Common myeloid progenitor, CD34-positive (primary cell): ENCODE data around the gene TUT4.
A peak's percentile ranks its signal among the peaks of the same experiment; 100 is the strongest.

ENCODE experiments used
- CTCF ChIA-PET: fragments of 350-600 bp; sonication (Branson Sonifier 250); formaldehyde crosslinking; loops from one replicate; lab custom pipeline; 2021; ENCODE audit warnings: antibody characterized with exemption; lab: Charles Lee
- POLR2A ChIA-PET: fragments of 350-600 bp; sonication (Branson Sonifier 250); formaldehyde crosslinking; loops from one replicate; lab custom pipeline; 2021; ENCODE audit warnings: antibody characterized with exemption; lab: Charles Lee
- DNase-seq, 3 donors: peaks; one replicate each; pipeline versions ENCODE4 v3.0.0 to v3.0.0-alpha.2; 2013
- H3K27ac ChIP-seq, 2 experiments: 1 replicate in 1 of 2; 2 replicates in 1 of 2; pipeline ENCODE4 v1.7.0; 2013; ENCODE audit warnings: inconsistent platforms in 2 of 2, low read length in 2 of 2, mild to moderate bottlenecking in 2 of 2, low read depth in 1 of 2, moderate library complexity in 1 of 2; ENCODE audit not compliant: severe bottlenecking in 2 of 2, insufficient read depth in 1 of 2, poor library complexity in 1 of 2
- H3K27me3 ChIP-seq, 5 experiments: replicated peaks in 2 of 5; 1 replicate in 3 of 5; 2 replicates in 2 of 5; pipeline versions ENCODE4 v1.6.1 to v1.7.0; 2013; ENCODE audit warnings: low read length in 4 of 5, mild to moderate bottlenecking in 2 of 5, moderate library complexity in 2 of 5, inconsistent platforms in 1 of 5; ENCODE audit not compliant: insufficient read depth in 5 of 5, control insufficient read depth in 4 of 5
- H3K36me3 ChIP-seq, 4 experiments: 1 replicate in 2 of 4; 2 replicates in 2 of 4; pipeline versions ENCODE4 v1.6.1 to v1.7.0; 2013; ENCODE audit warnings: low read length in 3 of 4, control low read depth in 1 of 4, mild to moderate bottlenecking in 1 of 4; ENCODE audit not compliant: control insufficient read depth in 4 of 4, insufficient read depth in 4 of 4
- H3K4me1 ChIP-seq, 4 experiments: 1 replicate in 3 of 4; 2 replicates in 1 of 4; pipeline versions ENCODE4 v1.6.1 to v1.7.1; 2013; ENCODE audit warnings: low read length in 3 of 4, mild to moderate bottlenecking in 3 of 4, control low read depth in 1 of 4, inconsistent platforms in 1 of 4, moderate library complexity in 1 of 4; ENCODE audit not compliant: control insufficient read depth in 4 of 4, insufficient read depth in 4 of 4; ENCODE audit errors: control extremely low read depth in 1 of 4
- H3K4me3 ChIP-seq, 7 experiments: 1 replicate in 4 of 7; 2 replicates in 3 of 7; pipeline versions ENCODE4 v1.5.1 to v1.7.0; 2013; ENCODE audit warnings: mild to moderate bottlenecking in 7 of 7, low read length in 6 of 7, moderate library complexity in 6 of 7, inconsistent platforms in 2 of 7, low read depth in 2 of 7, control low read depth in 1 of 7; ENCODE audit not compliant: insufficient read depth in 4 of 7, control insufficient read depth in 1 of 7; ENCODE audit errors: extremely low read depth in 1 of 7
- H3K9me3 ChIP-seq, 5 experiments: 1 replicate in 4 of 5; 2 replicates in 1 of 5; pipeline versions ENCODE4 v1.6.1 to v1.7.1; 2013; ENCODE audit warnings: low read length in 4 of 5, mild to moderate bottlenecking in 2 of 5, inconsistent platforms in 1 of 5, low read depth in 1 of 5, moderate library complexity in 1 of 5; ENCODE audit not compliant: control insufficient read depth in 4 of 5, insufficient read depth in 2 of 5; ENCODE audit errors: control extremely low read depth in 1 of 5
- whole genome bisulfite sequencing: methylation state at CpG from one replicate; pipeline ENCODE4 v1.1.5; 2013; ENCODE audit not compliant: insufficient coverage; 5-methylcytosine and 5-hydroxymethylcytosine counted together

TUT4 gene

GRCh38 chr1:52534928-52535764, 17.7 kb downstream of the TUT4 start:
- Histone ChIP-seq H3K4me3 (no peak overlapping the region), H3K36me3 (peaks cover 0 to 3% (median under 1%) of the 10 kb centered on the region in 4 experiments), H3K4me1 (peaks cover 0 to 17% (median 2%) of the 10 kb centered on the region in 4 experiments), H3K27ac (no peak overlapping the region), H3K27me3 (no peaks in the 10 kb centered on the region), H3K9me3 (peaks cover 0 to 15% (median 2%) of the 10 kb centered on the region in 5 experiments)
- POLR2A ChIA-PET, result no interaction called here
- CTCF ChIA-PET, result interaction anchor here (1.3 kb wide), 1 partner anchor 10 kb away, joined by 3 read pairs; no protein-coding TSS in a partner anchor
- WGBS, result no CpG with 5 or more reads among the region's 2 CpGs
- peak in 2 of 3 donors; percentile 4 to 47 for DNase-seq

GRCh38 chr1:52533713-52534112, 19.2 kb downstream of the TUT4 start:
- no peak overlapping the region for H3K4me3 ChIP-seq
- 91% methylated on average over 6 of the region's 9 CpGs for WGBS
- H3K27me3 ChIP-seq, result no peaks in the 10 kb centered on the region
- peaks cover 0 to 3% (median under 1%) of the 10 kb centered on the region in 4 experiments for H3K36me3 ChIP-seq
- H3K4me1 ChIP-seq, result peaks cover 0 to 17% (median 2%) of the 10 kb centered on the region in 4 experiments
- ChIA-PET CTCF (interaction anchor here (0.9 kb wide), 1 partner anchor 21 kb away, joined by 3 read pairs; no protein-coding TSS in a partner anchor), POLR2A (no interaction called here)
- no peak overlapping the region for H3K27ac ChIP-seq
- no peak for DNase-seq
- peaks cover 0 to 15% (median 2%) of the 10 kb centered on the region in 5 experiments for H3K9me3 ChIP-seq

GRCh38 chr1:52532731-52533327, 20.1 kb downstream of the TUT4 start:
- peaks cover 0 to 3% (median under 1%) of the 10 kb centered on the region in 4 experiments for H3K36me3 ChIP-seq
- no peak for DNase-seq
- WGBS, result no CpG with 5 or more reads among the region's 2 CpGs
- CTCF ChIA-PET, result interaction anchor here (0.9 kb wide), 1 partner anchor 22 kb away, joined by 3 read pairs; no protein-coding TSS in a partner anchor
- POLR2A ChIA-PET, result interaction anchor here (0.9 kb wide), 1 partner anchor 109 kb away, joined by 3 read pairs; no protein-coding TSS in a partner anchor
- no peak overlapping the region for H3K27ac ChIP-seq
- H3K9me3 ChIP-seq, result peaks cover 0 to 15% (median 2%) of the 10 kb centered on the region in 5 experiments
- H3K27me3 ChIP-seq, result no peaks in the 10 kb centered on the region
- no peak overlapping the region for H3K4me3 ChIP-seq
- H3K4me1 ChIP-seq, result peaks cover 0 to 17% (median 2%) of the 10 kb centered on the region in 4 experiments

GRCh38 chr1:52532247-52532646, 20.6 kb downstream of the TUT4 start:
- H3K27ac ChIP-seq, result peak overlapping the region in 1 of 2 experiments; percentile 64
- H3K4me3 ChIP-seq, result no peak overlapping the region
- H3K27me3 ChIP-seq, result no peaks in the 10 kb centered on the region
- H3K36me3 ChIP-seq, result peaks cover 0 to 6% (median 3%) of the 10 kb centered on the region in 4 experiments
- WGBS, result 93% methylated on average over 6 of the region's 8 CpGs
- POLR2A ChIA-PET, result interaction anchor here (0.6 to 0.9 kb wide), 2 partner anchors 99 to 109 kb away, joined by 3 to 6 read pairs; no protein-coding TSS in a partner anchor
- CTCF ChIA-PET, result no interaction called here
- H3K4me1 ChIP-seq, result peaks cover 0 to 17% (median 2%) of the 10 kb centered on the region in 4 experiments
- DNase-seq, result no peak
- H3K9me3 ChIP-seq, result peaks cover 0 to 15% (median 2%) of the 10 kb centered on the region in 5 experiments

- no peak overlapping the region for H3K4me3 ChIP-seq
- H3K4me1 ChIP-seq, result peaks cover 0 to 17% (median 2%) of the 10 kb centered on the region in 4 experiments
- H3K9me3 ChIP-seq, result peaks cover 0 to 15% (median under 1%) of the 10 kb centered on the region in 5 experiments
- no peak for DNase-seq
- ChIA-PET POLR2A (interaction anchor here (0.6 kb wide), 1 partner anchor 98 kb away, joined by 6 read pairs; no protein-coding TSS in a partner anchor), CTCF (interaction anchor here (1.0 to 1.2 kb wide), 2 partner anchors 12 to 45 kb away, joined by 3 to 4 read pairs; no protein-coding TSS in a partner anchor)
- H3K36me3 ChIP-seq, result peaks cover 2 to 9% (median 5%) of the 10 kb centered on the region in 4 experiments
- no peaks in the 10 kb centered on the region for H3K27me3 ChIP-seq
- no peak overlapping the region for H3K27ac ChIP-seq
- WGBS, result 100% methylated on average over 2 of the region's 3 CpGs
Measured at GRCh38 chr1:52531249-52531872, 21.5 kb downstream of the TUT4 start.

- Histone ChIP-seq H3K9me3 (peaks cover 0 to 13% (median 0%) of the 10 kb centered on the region in 5 experiments), H3K27me3 (no peaks in the 10 kb centered on the region), H3K36me3 (peaks cover 4 to 12% (median 8%) of the 10 kb centered on the region in 4 experiments), H3K4me1 (peaks cover 0 to 17% (median 2%) of the 10 kb centered on the region in 4 experiments), H3K27ac (no peak overlapping the region), H3K4me3 (no peak overlapping the region)
- DNase-seq, result no peak
- CTCF ChIA-PET, result interaction anchor here (0.7 to 1.2 kb wide), 3 partner anchors 11 to 45 kb away, joined by 3 to 4 read pairs (median 3); no protein-coding TSS in a partner anchor
- POLR2A ChIA-PET, result no interaction called here
- WGBS, result 94% methylated on average over 5 of the region's 5 CpGs
Measured at GRCh38 chr1:52530563-52531144, 22.2 kb downstream of the TUT4 start.
